HEK293 (cell line): ENCODE results near the gene PRKAG2.

Source experiments
- CTCF ChIA-PET: fragments of 350-600 bp; formaldehyde crosslinking; extraction: SDS; loops from one replicate; lab custom pipeline; 2021; ENCODE audit warnings: antibody characterized with exemption; lab: Yijun Ruan, JAX
- POLR2A ChIA-PET: fragments of 300-600 bp; formaldehyde crosslinking; extraction: SDS; loops from one replicate; lab custom pipeline; 2020; ENCODE audit warnings: antibody characterized with exemption, inconsistent platforms; lab: Yijun Ruan, JAX
- H3K27ac ChIP-seq: fragments of 200-500 bp; sonication (Bioruptor generic); 2 replicates; pipeline ENCODE4 v1.5.1; 2014; ENCODE audit warnings: low read depth, low read length, control low read depth, inconsistent platforms; ENCODE audit errors: extremely low read depth
- H3K36me3 ChIP-seq, 2 experiments: fragments of 200-500 bp in 1 of 2; sonication (Bioruptor generic) in 1 of 2; 1 replicate in 1 of 2; 2 replicates in 1 of 2; pipeline ENCODE4 v1.5.1; 2014 to 2017; ENCODE audit warnings: inconsistent platforms in 2 of 2, low read length in 2 of 2; ENCODE audit not compliant: control insufficient read depth in 2 of 2, insufficient read depth in 1 of 2
- H3K4me1 ChIP-seq: fragments of 200-500 bp; sonication (Bioruptor generic); 2 replicates; pipeline ENCODE4 v1.5.1; 2014; ENCODE audit warnings: mild to moderate bottlenecking, low read length, inconsistent platforms; ENCODE audit not compliant: control insufficient read depth, insufficient read depth
- H3K4me3 ChIP-seq: 2 replicates; pipeline ENCODE4 v1.5.1; 2011; ENCODE audit warnings: low read depth, mild to moderate bottlenecking, control low read depth, low read length, moderate library complexity
- H3K9me3 ChIP-seq: fragments of 200-500 bp; sonication (Bioruptor generic); 2 replicates; pipeline ENCODE4 v1.5.1; 2014; ENCODE audit warnings: low read depth, low read length, inconsistent platforms; ENCODE audit not compliant: control insufficient read depth, insufficient read depth
- FEZF1 ChIP-seq: fragments of 450-650 bp; formaldehyde crosslinking; IDR thresholded peaks from 2 replicates; pipeline ENCODE4 v1.5.1; 2016; ENCODE audit warnings: missing biosample characterization, missing genetic modification characterization
- GLIS1 ChIP-seq: fragments of 450-650 bp; formaldehyde crosslinking; IDR thresholded peaks from 2 replicates; pipeline ENCODE4 v1.5.1; 2016; ENCODE audit warnings: missing biosample characterization, missing genetic modification characterization
- HOXC10 ChIP-seq: sonication (generic); formaldehyde crosslinking; IDR thresholded peaks from 2 replicates; pipeline ENCODE4 v1.8.1; 2023; ENCODE audit warnings: mild to moderate bottlenecking, missing genetic modification reagents
- KLF17 ChIP-seq: fragments of 450-650 bp; formaldehyde crosslinking; IDR thresholded peaks from 2 replicates; pipeline ENCODE4 v1.5.1; 2016; ENCODE audit warnings: missing biosample characterization, missing genetic modification characterization
- MYNN ChIP-seq: fragments of 450-650 bp; formaldehyde crosslinking; IDR thresholded peaks from 2 replicates; pipeline ENCODE4 v1.5.1; 2016; ENCODE audit warnings: missing biosample characterization, missing genetic modification characterization, borderline replicate concordance
- PRDM4 ChIP-seq: fragments of 450-650 bp; formaldehyde crosslinking; IDR thresholded peaks from 2 replicates; pipeline ENCODE4 v1.5.1; 2017; ENCODE audit warnings: missing biosample characterization, missing genetic modification characterization
- SETDB1 ChIP-seq: IDR thresholded peaks from one replicate; pipeline ENCODE4 v1.6.1; 2017; ENCODE audit warnings: mild to moderate bottlenecking, low read length, moderate library complexity, mixed read lengths; ENCODE audit not compliant: insufficient read length
- WT1 ChIP-seq: fragments of 450-650 bp; formaldehyde crosslinking; IDR thresholded peaks from 2 replicates; pipeline ENCODE4 v1.5.1; 2016; ENCODE audit warnings: missing biosample characterization, missing genetic modification characterization
- ZBTB1 ChIP-seq: fragments of 450-650 bp; formaldehyde crosslinking; IDR thresholded peaks from 2 replicates; pipeline ENCODE4 v1.5.1; 2016; ENCODE audit warnings: missing biosample characterization, missing genetic modification characterization
- ZBTB26 ChIP-seq: fragments of 450-650 bp; formaldehyde crosslinking; optimal IDR thresholded peaks from 2 replicates; pipeline ENCODE3; 2016; ENCODE audit warnings: missing biosample characterization, mild to moderate bottlenecking, missing genetic modification characterization
- ZBTB7A ChIP-seq: fragments of 450-650 bp; formaldehyde crosslinking; IDR thresholded peaks from 2 replicates; pipeline ENCODE4 v1.5.1; 2016; ENCODE audit warnings: low read depth, missing biosample characterization, missing genetic modification characterization
- ZEB2 ChIP-seq: fragments of 450-650 bp; formaldehyde crosslinking; IDR thresholded peaks from 2 replicates; pipeline ENCODE4 v1.5.1; 2016; ENCODE audit warnings: missing biosample characterization, missing genetic modification characterization
- ZFP69B ChIP-seq: fragments of 450-650 bp; formaldehyde crosslinking; IDR thresholded peaks from 2 replicates; pipeline ENCODE4 v1.5.1; 2016; ENCODE audit warnings: missing biosample characterization, missing genetic modification characterization
- ZNF138 ChIP-seq: fragments of 450-650 bp; formaldehyde crosslinking; IDR thresholded peaks from 2 replicates; pipeline ENCODE4 v1.5.1; 2016; ENCODE audit warnings: missing biosample characterization, missing genetic modification characterization, borderline replicate concordance
- ZNF140 ChIP-seq: fragments of 450-650 bp; formaldehyde crosslinking; IDR thresholded peaks from 2 replicates; pipeline ENCODE4 v1.5.1; 2016; ENCODE audit warnings: missing biosample characterization, missing genetic modification characterization
- ZNF184 ChIP-seq: fragments of 450-650 bp; IDR thresholded peaks from 2 replicates; pipeline ENCODE4 v1.5.1; 2018; ENCODE audit warnings: missing biosample characterization, mild to moderate bottlenecking, missing genetic modification characterization
- ZNF2 ChIP-seq: fragments of 450-650 bp; formaldehyde crosslinking; IDR thresholded peaks from 2 replicates; pipeline ENCODE4 v1.5.1; 2016; ENCODE audit warnings: missing biosample characterization, missing genetic modification characterization
- ZNF202 ChIP-seq: fragments of 450-650 bp; formaldehyde crosslinking; IDR thresholded peaks from 2 replicates; pipeline ENCODE4 v1.5.1; 2016; ENCODE audit warnings: missing biosample characterization, missing genetic modification characterization, borderline replicate concordance
- ZNF214 ChIP-seq: fragments of 450-650 bp; formaldehyde crosslinking; IDR thresholded peaks from 2 replicates; pipeline ENCODE4 v1.5.1; 2017; ENCODE audit warnings: missing biosample characterization, mild to moderate bottlenecking, missing genetic modification characterization, borderline replicate concordance
- ZNF223 ChIP-seq: fragments of 450-650 bp; formaldehyde crosslinking; IDR thresholded peaks from 2 replicates; pipeline ENCODE4 v1.5.1; 2016; ENCODE audit warnings: missing biosample characterization, missing genetic modification characterization
- ZNF449 ChIP-seq: fragments of 450-650 bp; formaldehyde crosslinking; IDR thresholded peaks from 2 replicates; pipeline ENCODE4 v1.5.1; 2017; ENCODE audit warnings: missing biosample characterization, mild to moderate bottlenecking, missing genetic modification characterization, moderate library complexity
- ZNF513 ChIP-seq: fragments of 450-650 bp; IDR thresholded peaks from 2 replicates; pipeline ENCODE4 v1.5.1; 2018; ENCODE audit warnings: missing biosample characterization, missing genetic modification characterization
- ZNF610 ChIP-seq: fragments of 450-650 bp; formaldehyde crosslinking; IDR thresholded peaks from 2 replicates; pipeline ENCODE4 v1.5.1; 2016; ENCODE audit warnings: missing biosample characterization, missing genetic modification characterization, borderline replicate concordance
- ZNF623 ChIP-seq: fragments of 450-650 bp; formaldehyde crosslinking; IDR thresholded peaks from 2 replicates; pipeline ENCODE4 v1.5.1; 2016; ENCODE audit warnings: missing biosample characterization, missing genetic modification characterization
- ZNF654 ChIP-seq: fragments of 450-650 bp; formaldehyde crosslinking; IDR thresholded peaks from 2 replicates; pipeline ENCODE4 v1.5.1; 2016; ENCODE audit warnings: low read depth, missing biosample characterization, missing genetic modification characterization
- ZNF670 ChIP-seq: fragments of 450-650 bp; formaldehyde crosslinking; IDR thresholded peaks from 2 replicates; pipeline ENCODE4 v1.5.1; 2016; ENCODE audit warnings: missing biosample characterization, missing genetic modification characterization, low read depth
- ZNF768 ChIP-seq: fragments of 450-650 bp; formaldehyde crosslinking; IDR thresholded peaks from 2 replicates; pipeline ENCODE4 v1.5.1; 2018; ENCODE audit warnings: missing biosample characterization, mild to moderate bottlenecking, missing genetic modification characterization
- ZNF843 ChIP-seq: fragments of 450-650 bp; formaldehyde crosslinking; IDR thresholded peaks from 2 replicates; pipeline ENCODE4 v1.5.1; 2016; ENCODE audit warnings: missing biosample characterization, missing genetic modification characterization
- ZSCAN5A ChIP-seq: fragments of 450-650 bp; formaldehyde crosslinking; IDR thresholded peaks from 2 replicates; pipeline ENCODE4 v1.5.1; 2016; ENCODE audit warnings: missing biosample characterization, missing genetic modification characterization

PRKAG2 gene

GRCh38 chr7:151519765-151520418, 357.0 kb downstream of the PRKAG2 start, which contains the start of gene RHEB:
RHEB (minus strand) TSS chr7:151519895; CDS start chr7:151519511, 384 bp downstream.
- CTCF ChIA-PET, result interaction anchor here (0.7 to 1.3 kb wide), 3 partner anchors 38 to 1891 kb away, joined by 3 read pairs; no protein-coding TSS in a partner anchor
- H3K27ac ChIP-seq, result peak within 1 kb of the TSS; percentile 88
- no peaks in the 10 kb centered on the region for H3K4me1 ChIP-seq
- no peaks in the 10 kb centered on the region; a peak in 1 of 3 replicates for H3K36me3 ChIP-seq
- H3K9me3 ChIP-seq, result no peaks in the 10 kb centered on the region
- POLR2A ChIA-PET, result interaction anchor here (0.6 to 1.1 kb wide), 10 partner anchors 11 to 508 kb away, joined by 3 to 7 read pairs (median 4); partner anchors contain the start of genes CRYGN and NUB1
- H3K4me3 ChIP-seq, result peak within 1 kb of the TSS; percentile 76
- TF ChIP-seq ZNF184, result no peak
- TF ChIP-seq KLF17 (tag by site-specific recombination), result peak; percentile 52; the same call in 1 of the 2 replicates
- no peak for TF ChIP-seq ZSCAN5A (tag by site-specific recombination)
- TF ChIP-seq ZNF214 (tag by site-specific recombination), result no peak
- TF ChIP-seq ZNF670, result no peak
- no peak for TF ChIP-seq ZBTB7A (tag by site-specific recombination)
- peak; percentile 93 for TF ChIP-seq ZNF449 (tag by site-specific recombination)
- no peak for TF ChIP-seq ZNF140 (tag by site-specific recombination)
- TF ChIP-seq ZNF138, result no peak
- TF ChIP-seq ZNF610, result peak; percentile 42; the same call in 1 of the 2 replicates
- TF ChIP-seq ZNF202 (tag by site-specific recombination), result no peak
- TF ChIP-seq SETDB1, result peak; percentile 85
- TF ChIP-seq ZBTB1 (tag by site-specific recombination), result no peak
- no peak for TF ChIP-seq ZNF768
- no peak for TF ChIP-seq ZFP69B
- no peak for TF ChIP-seq ZNF223 (tag by site-specific recombination)
- peak; percentile 51; the same call in 1 of the 2 replicates for TF ChIP-seq ZEB2
- TF ChIP-seq WT1 (tag by site-specific recombination), result no peak
- TF ChIP-seq ZNF2 (tag by site-specific recombination), result 0 out of 2 replicates have a peak, but pooled peaks have one; percentile 13
- no peak for TF ChIP-seq ZNF654 (tag by site-specific recombination)
- TF ChIP-seq FEZF1 (tag by site-specific recombination), result no peak
- TF ChIP-seq ZNF623 (tag by site-specific recombination), result no peak
- TF ChIP-seq PRDM4, result no peak
- no peak for TF ChIP-seq ZNF843 (tag by site-specific recombination)
- no peak for TF ChIP-seq HOXC10 (CRISPR knock-in tag)
- TF ChIP-seq MYNN (tag by site-specific recombination), result no peak
- no peak for TF ChIP-seq ZNF513 (tag by site-specific recombination)
- TF ChIP-seq GLIS1 (tag by site-specific recombination), result peak; percentile 24; the same call in 1 of the 2 replicates
- peak; percentile 71 for TF ChIP-seq ZBTB26 (tag by site-specific recombination)
